Suprapubic skin (tissue), 4 donors: ENCODE data around the gene ARHGEF39. TPM values are rescaled to one million over a fixed set of nuclear protein-coding genes. Genes with fewer than 3 reads are reported as not detected.
"Not testable (repeated sequence)": the region's sequence is repeated elsewhere in the genome, so short reads cannot be mapped to it uniquely, and the experiment has no call there.

ENCODE experiments used
- DNase-seq, 2 donors: peaks; one replicate each; pipeline ENCODE4 v3.0.0-alpha.2; 2019; ENCODE audit warnings: low spot score in 2 of 2
- H3K27ac ChIP-seq: fragments of 200-600 bp; sonication (generic); one replicate; pipeline ENCODE4 v1.5.1; 2019
- H3K27me3 ChIP-seq: fragments of 200-600 bp; sonication (generic); one replicate; pipeline ENCODE4 v1.5.1; 2019
- H3K36me3 ChIP-seq: fragments of 200-600 bp; sonication (generic); one replicate; pipeline ENCODE4 v1.5.1; 2019
- H3K4me1 ChIP-seq: fragments of 200-600 bp; sonication (generic); one replicate; pipeline ENCODE4 v1.5.1; 2019
- H3K4me3 ChIP-seq: fragments of 200-600 bp; sonication (generic); one replicate; pipeline ENCODE4 v1.5.1; 2019; ENCODE audit warnings: mild to moderate bottlenecking
- H3K9me3 ChIP-seq: fragments of 200-600 bp; sonication (generic); one replicate; pipeline ENCODE4 v1.5.1; 2019
- CTCF ChIP-seq, 2 donors: fragments of 200-600 bp in 1 of 2; fragments of 450-650 bp in 1 of 2; sonication (generic) in 1 of 2; IDR thresholded peaks; one replicate each; pipeline ENCODE4 v1.5.1; 2016 to 2019; ENCODE audit warnings: antibody characterized with exemption in 2 of 2, mild to moderate bottlenecking in 1 of 2, moderate library complexity in 1 of 2
- EP300 ChIP-seq: sonication (generic); formaldehyde crosslinking; IDR thresholded peaks from one replicate; pipeline ENCODE4 v1.6.1; 2017; ENCODE audit warnings: antibody characterized with exemption
- POLR2A ChIP-seq, 2 donors: fragments of 450-650 bp; IDR thresholded peaks; one replicate each; pipeline ENCODE4 v1.6.1; 2017; ENCODE audit warnings: antibody characterized with exemption in 2 of 2, mild to moderate bottlenecking in 2 of 2, moderate library complexity in 2 of 2
- POLR2AphosphoS5 ChIP-seq, 3 donors: sonication (generic); formaldehyde crosslinking; IDR thresholded peaks; one replicate each; pipeline ENCODE4 v1.6.1; 2017; ENCODE audit warnings: antibody characterized with exemption in 3 of 3
- WGBS: methylation state at CpG from one replicate; pipeline ENCODE4 v1.1.5; 2018; 5-methylcytosine and 5-hydroxymethylcytosine counted together
- total RNA-seq, 4 donors: library from RNA; depleted of rRNA; stranded (reverse); fragments of >200 nt; gene quantifications; one replicate each; pipeline ENCODE4 v1.1.0, GENCODE V29; 2016

ARHGEF39 gene
- total RNA-seq, 4 donors from 2014 or later, result 0.34 to 11.3 (median 1.9) TPM

GRCh38 chr9:35618325-35618727 lies 46.7 kb downstream of the ARHGEF39 start, which contains the start of gene CD72:
Gene CD72 (minus strand): TSS chr9:35618413. CDS start chr9:35618303, 110 bp downstream.
- Histone ChIP-seq H3K9me3 (no peaks in the 10 kb centered on the region), H3K4me1 (peaks cover 10% of the 10 kb centered on the region), H3K27ac (no peak within 1 kb of the TSS), H3K27me3 (no peaks in the 10 kb centered on the region), H3K36me3 (no peaks in the 10 kb centered on the region), H3K4me3 (peak within 1 kb of the TSS; percentile 48)
- peak in 1 of 2 donors; percentile 61 for DNase-seq
- TF ChIP-seq POLR2AphosphoS5 (IDR thresholded peaks at IDR 0.05), result no peak
- TF ChIP-seq POLR2A (IDR thresholded peaks at IDR 0.05), result no peak
- TF ChIP-seq EP300, result no peak
- no peak for TF ChIP-seq CTCF (IDR thresholded peaks at IDR 0.05)
- 85% methylated on average over 6 of the region's 7 CpGs for WGBS

GRCh38 chr9:35617548-35617947 lies 47.4 kb downstream of the ARHGEF39 start:
- 66% methylated on average over 8 of the region's 8 CpGs for WGBS

GRCh38 chr9:35616681-35617459 lies 48.1 kb downstream of the ARHGEF39 start:
- Histone ChIP-seq H3K36me3 (no peaks in the 10 kb centered on the region), H3K4me1 (peaks cover 10% of the 10 kb centered on the region), H3K27ac (no peak overlapping the region), H3K9me3 (no peaks in the 10 kb centered on the region), H3K27me3 (no peaks in the 10 kb centered on the region), H3K4me3 (peak overlapping the region; percentile 48)
- no peak for TF ChIP-seq CTCF (IDR thresholded peaks at IDR 0.05)
- TF ChIP-seq POLR2A (IDR thresholded peaks at IDR 0.05), result no peak
- TF ChIP-seq EP300, result no peak
- no peak for TF ChIP-seq POLR2AphosphoS5 (IDR thresholded peaks at IDR 0.05)
- WGBS, result 12% methylated on average over 42 of the region's 51 CpGs
- peak; percentile 86 to 88 for DNase-seq

More at GRCh38 chr9:35617548-35617947, 47.4 kb downstream of the ARHGEF39 start:
- DNase-seq, result peak in 1 of 2 donors; percentile 49
- Histone ChIP-seq H3K36me3 (no peaks in the 10 kb centered on the region), H3K27ac (no peak overlapping the region), H3K9me3 (no peaks in the 10 kb centered on the region), H3K4me3 (peak overlapping the region; percentile 48), H3K4me1 (peaks cover 10% of the 10 kb centered on the region), H3K27me3 (no peaks in the 10 kb centered on the region)
- TF ChIP-seq POLR2A (IDR thresholded peaks at IDR 0.05) (no peak), CTCF (IDR thresholded peaks at IDR 0.05) (no peak), EP300 (no peak), POLR2AphosphoS5 (IDR thresholded peaks at IDR 0.05) (no peak)

GRCh38 chr9:35615981-35616680 lies 48.9 kb downstream of the ARHGEF39 start:
- 84% methylated on average over 17 of the region's 17 CpGs for WGBS
- Histone ChIP-seq H3K4me3 (no peak overlapping the region), H3K9me3 (no peaks in the 10 kb centered on the region), H3K27ac (no peak overlapping the region), H3K4me1 (peaks cover 10% of the 10 kb centered on the region), H3K27me3 (no peaks in the 10 kb centered on the region), H3K36me3 (no peaks in the 10 kb centered on the region)
- DNase-seq, result peak in 1 of 2 donors; percentile 65
- TF ChIP-seq POLR2AphosphoS5 (IDR thresholded peaks at IDR 0.05), result no peak
- TF ChIP-seq POLR2A (IDR thresholded peaks at IDR 0.05), result no peak
- TF ChIP-seq CTCF (IDR thresholded peaks at IDR 0.05), result no peak
- no peak for TF ChIP-seq EP300

GRCh38 chr9:35612843-35613242 lies 52.2 kb downstream of the ARHGEF39 start:
- Histone ChIP-seq H3K36me3 (peaks cover 24% of the 10 kb centered on the region), H3K27me3 (no peaks in the 10 kb centered on the region), H3K4me1 (peaks cover 10% of the 10 kb centered on the region), H3K27ac (no peak overlapping the region), H3K4me3 (no peak overlapping the region), H3K9me3 (no peaks in the 10 kb centered on the region)
- 75% methylated on average over 2 of the region's 2 CpGs for WGBS
- DNase-seq, result no peak
- TF ChIP-seq CTCF (IDR thresholded peaks at IDR 0.05), result no peak
- TF ChIP-seq POLR2AphosphoS5 (IDR thresholded peaks at IDR 0.05), result no peak
- no peak for TF ChIP-seq POLR2A (IDR thresholded peaks at IDR 0.05)
- no peak for TF ChIP-seq EP300

- WGBS, result 97% methylated on average over 4 of the region's 4 CpGs
Observed at GRCh38 chr9:35612066-35612465, 52.9 kb downstream of the ARHGEF39 start.

More at GRCh38 chr9:35612066-35612465, 52.9 kb downstream of the ARHGEF39 start:
- Histone ChIP-seq H3K36me3 (peaks cover 30% of the 10 kb centered on the region), H3K4me1 (peaks cover 11% of the 10 kb centered on the region)
- not testable (repeated sequence) for H3K27ac ChIP-seq, DNase-seq, H3K4me3 ChIP-seq, H3K9me3 ChIP-seq, H3K27me3 ChIP-seq
